CD4-positive, CD25-positive, alpha-beta regulatory T cell (primary cell): Measurements from ENCODE around the gene SCG3. TPM values are rescaled to one million over a fixed set of nuclear protein-coding genes. Genes with fewer than 3 reads are reported as not detected.
A peak's percentile ranks its signal among the peaks of the same experiment; 100 is the strongest.

Experiments used
- ATAC-seq, 2 donors: fragments of 150-1000 bp; cut with Tn5 transposase; one replicate each; pipeline ENCODE4 v1.10.0; 2021; ENCODE audit warnings: low read depth in 2 of 2, moderate number of reproducible peaks in 2 of 2, moderate library complexity in 1 of 2
- DNase-seq, 3 donors: peaks; one replicate each; pipeline versions ENCODE4 v3.0.0 to v3.0.0-alpha.2; 2012 to 2022; ENCODE audit warnings: mixed read lengths in 1 of 3
- H3K27ac ChIP-seq: one replicate; pipeline ENCODE4 v1.7.0; 2013; ENCODE audit warnings: mild to moderate bottlenecking, low read length; ENCODE audit not compliant: insufficient read depth, poor library complexity, severe bottlenecking
- H3K27me3 ChIP-seq: one replicate; pipeline ENCODE4 v1.7.0; 2013; ENCODE audit warnings: low read length; ENCODE audit not compliant: control insufficient read depth, insufficient read depth
- H3K36me3 ChIP-seq: one replicate; pipeline ENCODE4 v1.7.0; 2013; ENCODE audit warnings: mild to moderate bottlenecking, low read length, moderate library complexity; ENCODE audit not compliant: control insufficient read depth, insufficient read depth
- H3K4me1 ChIP-seq: 2 replicates; pipeline ENCODE4 v1.7.0; 2013; ENCODE audit warnings: mild to moderate bottlenecking, low read length; ENCODE audit not compliant: insufficient read depth, control insufficient read depth, poor library complexity, severe bottlenecking
- H3K4me3 ChIP-seq: one replicate; pipeline ENCODE4 v1.7.0; 2013; ENCODE audit warnings: low read depth, mild to moderate bottlenecking, low read length, moderate library complexity
- H3K9me3 ChIP-seq, 2 experiments: 1 replicate in 1 of 2; 2 replicates in 1 of 2; pipeline ENCODE4 v1.7.0; 2013; ENCODE audit warnings: low read length in 2 of 2, mild to moderate bottlenecking in 1 of 2, moderate library complexity in 1 of 2; ENCODE audit not compliant: control insufficient read depth in 2 of 2
- H3K27ac Mint-ChIP-seq, 3 donors: one replicate each; pipeline ENCODE4 v1.8.0; 2020 to 2022; ENCODE audit warnings: mild to moderate bottlenecking in 3 of 3, mixed read lengths in 3 of 3, moderate library complexity in 2 of 3
- H3K27me3 Mint-ChIP-seq: one replicate; pipeline ENCODE4 v1.8.0; 2022; ENCODE audit warnings: mild to moderate bottlenecking, mixed read lengths
- H3K36me3 Mint-ChIP-seq: one replicate; pipeline ENCODE4 v1.8.0; 2020; ENCODE audit warnings: mixed read lengths
- H3K4me1 Mint-ChIP-seq, 4 donors: one replicate each; pipeline ENCODE4 v1.8.0; 2020 to 2022; ENCODE audit warnings: mixed read lengths in 4 of 4, mild to moderate bottlenecking in 1 of 4
- H3K4me3 Mint-ChIP-seq, 4 donors: one replicate each; pipeline ENCODE4 v1.8.0; 2020 to 2022; ENCODE audit warnings: mild to moderate bottlenecking in 4 of 4, mixed read lengths in 4 of 4, moderate library complexity in 3 of 4
- H3K9me3 Mint-ChIP-seq, 7 donors: one replicate each; pipeline ENCODE4 v1.8.0; 2020 to 2022; ENCODE audit warnings: mixed read lengths in 7 of 7, mild to moderate bottlenecking in 3 of 7, moderate library complexity in 2 of 7
- polyA plus RNA-seq, 4 donors: library from polyadenylated mRNA; unstranded; fragments of 300-500 nt; fragmentation: Illumina TruSeq; gene quantifications; one replicate each; pipeline ENCODE4 v1.2.3, GENCODE V29; 2021
- total RNA-seq: library from RNA; stranded (reverse); gene quantifications from one replicate; pipeline ENCODE4 v1.2.3, GENCODE V29; 2022

SCG3 gene
- total and polyA plus RNA-seq, 5 donors from 2014 or later, result not detected

DNA sequence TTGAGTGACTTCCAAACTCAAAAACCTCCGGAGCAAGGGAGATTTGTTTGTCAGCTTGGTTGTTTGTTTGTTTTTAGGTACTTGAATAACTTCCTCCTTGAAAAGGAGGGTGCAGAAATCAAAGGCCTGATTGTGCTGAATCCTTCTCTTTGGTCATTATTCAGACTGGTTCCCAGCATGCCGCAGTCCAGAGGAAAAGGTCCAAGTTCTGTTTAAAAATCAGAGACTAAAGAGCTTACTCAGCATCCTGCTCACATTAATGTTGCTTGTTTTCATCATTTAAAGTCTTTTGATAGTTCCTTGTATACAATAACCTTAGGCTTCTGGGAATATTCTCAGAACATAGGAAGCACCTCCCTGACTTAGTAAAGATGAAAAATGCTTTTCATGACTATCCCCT, 982 bp upstream of the SCG3 start:
- Mint-ChIP-seq H3K27me3 (peaks cover 53% of the 10 kb centered on the region), H3K4me3 (no peak overlapping the region), H3K36me3 (no peaks in the 10 kb centered on the region), H3K9me3 (peaks cover 0 to 3% (median 2%) of the 10 kb centered on the region in 7 donors), H3K4me1 (peaks cover 0 to 2% (median 0%) of the 10 kb centered on the region in 4 donors), H3K27ac (no peak overlapping the region)
- peaks cover 3% of the 10 kb centered on the region for H3K4me1 ChIP-seq
- ATAC-seq, result no peak
- H3K4me3 ChIP-seq, result no peak overlapping the region
- peaks cover 21% of the 10 kb centered on the region for H3K27me3 ChIP-seq
- DNase-seq, result no peak
- H3K27ac ChIP-seq, result no peak overlapping the region
- no peaks in the 10 kb centered on the region for H3K9me3 ChIP-seq
- no peaks in the 10 kb centered on the region for H3K36me3 ChIP-seq

DNA sequence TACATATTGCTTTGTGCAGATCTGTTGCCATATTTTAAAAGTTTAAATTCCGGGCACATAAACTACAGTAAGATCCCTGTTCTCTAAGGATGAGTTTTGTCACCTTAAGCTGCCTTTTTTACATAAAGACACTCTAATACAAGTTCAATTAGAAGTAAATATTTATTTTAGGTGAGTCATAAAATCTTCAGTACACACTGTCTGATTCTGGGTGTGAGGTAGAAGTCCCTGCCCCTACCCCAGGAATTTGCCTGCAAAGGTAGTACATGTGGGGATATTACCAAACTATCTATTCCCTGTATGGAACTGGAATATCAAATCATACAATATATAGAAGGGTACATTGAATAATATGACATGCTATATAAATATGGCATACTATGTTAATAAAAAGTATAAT, 6.3 kb downstream of the SCG3 start:
- Histone ChIP-seq H3K27me3 (peaks cover 26% of the 10 kb centered on the region), H3K36me3 (no peaks in the 10 kb centered on the region), H3K9me3 (no peaks in the 10 kb centered on the region), H3K27ac (no peak overlapping the region), H3K4me3 (no peak overlapping the region), H3K4me1 (no peaks in the 10 kb centered on the region)
- no peak overlapping the region for H3K27ac Mint-ChIP-seq
- H3K27me3 Mint-ChIP-seq, result peaks cover 64% of the 10 kb centered on the region
- ATAC-seq (no peak), DNase-seq (no peak)
- H3K4me3 Mint-ChIP-seq, result no peak overlapping the region
- peaks cover 0 to 1% (median 0%) of the 10 kb centered on the region in 7 donors for H3K9me3 Mint-ChIP-seq
- H3K4me1 Mint-ChIP-seq, result peaks cover 0 to 9% (median 5%) of the 10 kb centered on the region in 4 donors
- H3K36me3 Mint-ChIP-seq, result no peaks in the 10 kb centered on the region

DNA sequence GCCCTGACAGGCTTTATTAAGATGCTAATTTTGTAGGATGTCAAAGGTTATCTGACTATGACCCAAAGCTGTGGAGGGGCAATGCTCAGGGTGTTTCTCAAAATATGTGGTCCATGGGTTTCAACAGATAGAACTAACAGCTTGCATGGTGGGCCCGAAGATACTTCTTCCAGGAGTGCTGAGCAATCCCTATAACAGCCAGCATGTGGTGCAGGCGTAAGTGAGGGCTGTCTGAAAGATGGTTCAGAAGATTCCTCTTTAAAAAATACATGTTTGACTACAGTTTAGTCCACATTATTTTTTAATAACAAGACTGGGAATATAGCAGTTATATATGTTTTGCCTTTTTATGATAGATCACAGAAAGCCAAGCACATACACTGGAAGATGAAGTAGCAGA, 7.6 kb downstream of the SCG3 start:
- Mint-ChIP-seq H3K4me3 (no peak overlapping the region), H3K4me1 (peaks cover 0 to 11% (median 6%) of the 10 kb centered on the region in 4 donors), H3K36me3 (no peaks in the 10 kb centered on the region), H3K27ac (no peak overlapping the region), H3K9me3 (peaks cover 0 to 2% (median 0%) of the 10 kb centered on the region in 7 donors), H3K27me3 (peaks cover 59% of the 10 kb centered on the region)
- DNase-seq (peak in 1 of 3 donors; percentile 5), ATAC-seq (no peak)
- Histone ChIP-seq H3K27me3 (peaks cover 23% of the 10 kb centered on the region), H3K27ac (no peak overlapping the region), H3K36me3 (no peaks in the 10 kb centered on the region), H3K4me3 (no peak overlapping the region), H3K9me3 (no peaks in the 10 kb centered on the region), H3K4me1 (no peaks in the 10 kb centered on the region)

DNA sequence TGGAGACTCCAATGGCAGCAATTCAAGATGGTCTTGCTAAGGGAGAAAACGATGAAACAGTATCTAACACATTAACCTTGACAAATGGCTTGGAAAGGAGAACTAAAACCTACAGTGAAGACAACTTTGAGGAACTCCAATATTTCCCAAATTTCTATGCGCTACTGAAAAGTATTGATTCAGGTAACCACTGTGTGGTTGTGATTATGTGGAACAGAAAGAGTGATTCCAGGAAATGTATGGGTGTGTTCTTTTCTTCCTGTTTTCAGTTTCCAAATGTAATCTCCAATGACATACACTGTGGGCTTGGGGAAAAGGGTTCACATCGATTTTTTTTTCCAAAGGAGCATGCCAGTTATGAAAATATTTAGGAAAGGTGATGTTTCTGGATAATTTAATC, 10.9 kb downstream of the SCG3 start:
- Mint-ChIP-seq H3K27me3 (peaks cover 44% of the 10 kb centered on the region), H3K4me3 (no peak overlapping the region), H3K9me3 (peaks cover 0 to 2% (median 0%) of the 10 kb centered on the region in 7 donors), H3K36me3 (no peaks in the 10 kb centered on the region), H3K27ac (no peak overlapping the region), H3K4me1 (peaks cover 0 to 11% (median 6%) of the 10 kb centered on the region in 4 donors)
- H3K4me1 ChIP-seq, result no peaks in the 10 kb centered on the region
- H3K9me3 ChIP-seq, result no peaks in the 10 kb centered on the region
- DNase-seq (peak in 1 of 3 donors; percentile 19), ATAC-seq (no peak)
- H3K27me3 ChIP-seq, result peaks cover 19% of the 10 kb centered on the region
- H3K36me3 ChIP-seq, result no peaks in the 10 kb centered on the region
- H3K4me3 ChIP-seq, result no peak overlapping the region
- H3K27ac ChIP-seq, result no peak overlapping the region

DNA sequence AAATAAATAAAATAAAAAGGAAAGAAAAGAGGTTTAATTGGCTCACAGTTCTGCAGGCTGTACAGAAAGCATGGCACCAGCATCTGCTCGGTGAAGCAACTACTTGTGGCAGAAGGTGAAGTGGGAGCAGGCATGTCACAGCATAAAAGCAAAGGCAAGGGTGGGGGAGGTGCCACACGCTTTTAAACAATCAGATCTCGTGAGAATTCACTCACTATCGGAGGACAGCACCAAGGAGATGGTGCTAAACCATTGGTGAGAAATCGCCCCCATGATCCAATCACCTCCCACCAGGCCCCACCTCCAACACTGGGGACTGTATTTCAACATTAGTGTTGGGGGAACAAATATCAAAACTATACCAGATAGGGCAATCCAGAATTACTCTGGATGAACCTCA, 15.3 kb downstream of the SCG3 start:
- Mint-ChIP-seq H3K4me3 (no peak overlapping the region), H3K4me1 (peaks cover 0 to 9% (median 6%) of the 10 kb centered on the region in 4 donors), H3K9me3 (peaks cover 0 to 1% (median 0%) of the 10 kb centered on the region in 7 donors), H3K27ac (no peak overlapping the region), H3K27me3 (peaks cover 33% of the 10 kb centered on the region), H3K36me3 (no peaks in the 10 kb centered on the region)
- Histone ChIP-seq H3K27me3 (peaks cover 25% of the 10 kb centered on the region), H3K4me1 (no peaks in the 10 kb centered on the region), H3K9me3 (no peaks in the 10 kb centered on the region), H3K4me3 (no peak overlapping the region), H3K36me3 (no peaks in the 10 kb centered on the region), H3K27ac (no peak overlapping the region)
- ATAC-seq, result no peak
- DNase-seq, result no peak

DNA sequence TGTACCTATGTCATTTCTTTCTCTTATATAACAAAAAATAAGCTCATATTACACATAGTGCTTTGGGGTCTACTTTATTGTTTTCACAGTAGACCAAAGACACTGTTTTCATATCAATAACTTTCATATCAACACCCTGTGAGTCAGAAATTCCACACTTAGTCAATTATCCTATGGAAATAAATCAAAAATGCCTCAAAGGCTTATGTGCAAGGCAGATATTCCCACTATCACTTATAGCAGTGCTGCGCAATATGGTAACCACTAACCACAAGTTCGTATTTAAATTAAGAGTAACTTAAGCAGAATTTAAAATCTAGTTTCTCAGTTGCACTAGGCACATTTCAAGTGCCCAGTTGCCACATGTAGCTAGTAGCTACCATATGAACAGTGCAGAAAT, 15.9 kb downstream of the SCG3 start:
- ATAC-seq (no peak), DNase-seq (no peak)
- H3K9me3 Mint-ChIP-seq, result peaks cover 0 to 2% (median 0%) of the 10 kb centered on the region in 7 donors
- peaks cover 27% of the 10 kb centered on the region for H3K27me3 Mint-ChIP-seq
- Histone ChIP-seq H3K4me1 (no peaks in the 10 kb centered on the region), H3K27me3 (peaks cover 19% of the 10 kb centered on the region), H3K9me3 (no peaks in the 10 kb centered on the region), H3K4me3 (no peak overlapping the region), H3K27ac (no peak overlapping the region), H3K36me3 (no peaks in the 10 kb centered on the region)
- no peak overlapping the region for H3K27ac Mint-ChIP-seq
- H3K4me3 Mint-ChIP-seq, result no peak overlapping the region
- H3K36me3 Mint-ChIP-seq, result no peaks in the 10 kb centered on the region
- peaks cover 0 to 5% (median 4%) of the 10 kb centered on the region in 4 donors for H3K4me1 Mint-ChIP-seq

DNA sequence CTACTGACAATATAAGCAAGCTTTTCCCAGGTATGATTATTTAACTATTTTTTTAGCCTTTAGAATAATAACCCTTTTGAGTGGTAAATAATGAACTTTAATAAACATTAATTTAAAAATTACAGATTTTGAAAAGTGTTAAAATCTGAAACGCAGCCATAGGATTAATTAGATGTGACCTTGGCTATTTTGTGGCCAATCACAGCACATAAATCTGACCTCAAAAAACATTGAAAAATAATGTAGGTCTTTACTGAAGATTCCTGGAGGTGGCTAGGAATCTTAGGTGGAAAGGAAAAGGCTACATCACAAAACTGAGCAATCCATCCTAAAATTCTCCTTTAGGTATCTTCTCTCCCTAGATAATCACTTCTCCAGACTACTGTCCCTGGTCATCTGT, 18.1 kb downstream of the SCG3 start:
- H3K4me1 Mint-ChIP-seq, result no peaks in the 10 kb centered on the region
- no peak overlapping the region for H3K4me3 Mint-ChIP-seq
- no peak overlapping the region for H3K4me3 ChIP-seq
- H3K27ac Mint-ChIP-seq, result no peak overlapping the region
- H3K4me1 ChIP-seq, result no peaks in the 10 kb centered on the region
- H3K27me3 Mint-ChIP-seq, result peaks cover 20% of the 10 kb centered on the region
- H3K36me3 Mint-ChIP-seq, result no peaks in the 10 kb centered on the region
- H3K9me3 Mint-ChIP-seq, result peaks cover 0 to 2% (median 0%) of the 10 kb centered on the region in 7 donors
- no peak for ATAC-seq
- no peak overlapping the region for H3K27ac ChIP-seq
- peaks cover 16% of the 10 kb centered on the region for H3K27me3 ChIP-seq
- DNase-seq, result no peak
- no peaks in the 10 kb centered on the region for H3K36me3 ChIP-seq
- H3K9me3 ChIP-seq, result no peaks in the 10 kb centered on the region

DNA sequence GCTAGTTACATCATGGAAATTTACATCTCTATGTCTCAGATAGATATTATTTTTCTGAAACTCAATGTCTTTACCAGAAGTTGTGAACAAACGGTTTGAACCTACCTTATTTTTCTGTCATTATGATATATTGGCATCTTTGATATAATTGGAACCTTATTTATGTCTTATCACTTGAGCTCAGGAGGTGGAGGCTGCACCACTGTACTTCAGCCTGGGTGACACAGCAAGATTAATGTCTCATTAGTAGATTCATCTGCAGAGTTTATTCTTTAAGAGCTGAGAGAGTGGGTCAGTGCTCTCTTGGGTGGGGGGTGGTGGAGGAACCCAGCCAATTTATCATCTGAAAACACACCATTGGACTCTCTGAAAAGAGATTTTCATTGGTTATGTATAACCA, 21.4 kb downstream of the SCG3 start:
- Mint-ChIP-seq H3K27ac (no peak overlapping the region), H3K4me3 (no peak overlapping the region), H3K36me3 (no peaks in the 10 kb centered on the region), H3K9me3 (peaks cover 0 to 4% (median 0%) of the 10 kb centered on the region in 7 donors), H3K27me3 (peaks cover 13% of the 10 kb centered on the region), H3K4me1 (no peaks in the 10 kb centered on the region)
- H3K36me3 ChIP-seq, result no peaks in the 10 kb centered on the region
- H3K27ac ChIP-seq, result no peak overlapping the region
- H3K4me1 ChIP-seq, result no peaks in the 10 kb centered on the region
- no peaks in the 10 kb centered on the region for H3K9me3 ChIP-seq
- DNase-seq (no peak), ATAC-seq (no peak)
- H3K27me3 ChIP-seq, result peaks cover 20% of the 10 kb centered on the region
- H3K4me3 ChIP-seq, result no peak overlapping the region
